GM12878 (cell line): ENCODE results near the gene PGF. TPM values are rescaled to one million over a fixed set of nuclear protein-coding genes. Genes with fewer than 3 reads are reported as not detected.
A peak's percentile ranks its signal among the peaks of the same experiment; 100 is the strongest.

Source experiments
- BACH1 ChIP-seq: fragments of 450-650 bp; IDR thresholded peaks from 2 replicates; pipeline ENCODE4 v1.6.1; 2017; ENCODE audit warnings: mild to moderate bottlenecking, borderline replicate concordance
- CEBPB ChIP-seq, 2 experiments: fragments of 150-350 bp in 1 of 2; IDR thresholded peaks; 2 replicates each; pipeline ENCODE4 v1.6.1; 2012 to 2014; ENCODE audit warnings: low read depth in 2 of 2, low read length in 2 of 2, borderline replicate concordance in 1 of 2, inconsistent platforms in 1 of 2
- HDGF ChIP-seq: fragments of 450-650 bp; IDR thresholded peaks from 2 replicates; pipeline ENCODE4 v1.6.1; 2016; ENCODE audit warnings: antibody characterized with exemption
- JUND ChIP-seq: IDR thresholded peaks from 2 replicates; pipeline ENCODE4 v1.6.1; 2012; ENCODE audit warnings: low read depth, mild to moderate bottlenecking, low read length, improper control_type of control experiment, moderate library complexity
- LARP7 ChIP-seq: fragments of 450-650 bp; IDR thresholded peaks from 2 replicates; pipeline ENCODE4 v1.6.1; 2017; ENCODE audit warnings: mild to moderate bottlenecking
- MLLT1 ChIP-seq: fragments of 450-650 bp; IDR thresholded peaks from 2 replicates; pipeline ENCODE4 v1.6.1; 2016; ENCODE audit warnings: mild to moderate bottlenecking
- MTA2 ChIP-seq: fragments of 450-650 bp; IDR thresholded peaks from 2 replicates; pipeline ENCODE4 v1.6.1; 2016; ENCODE audit warnings: low read depth, mild to moderate bottlenecking, moderate library complexity
- MYB ChIP-seq: fragments of 150-350 bp; IDR thresholded peaks from 2 replicates; pipeline ENCODE4 v1.6.1; 2014; ENCODE audit warnings: mild to moderate bottlenecking, low read depth, low read length, borderline replicate concordance
- NR2F1 ChIP-seq: fragments of 450-650 bp; conservative IDR thresholded peaks from 2 replicates; pipeline ENCODE4 v1.6.1; 2017; ENCODE audit warnings: mild to moderate bottlenecking
- PAX5 ChIP-seq: IDR thresholded peaks from 2 replicates; pipeline ENCODE4 v1.6.1; 2011; ENCODE audit warnings: low read depth, low read length, borderline replicate concordance
- RB1 ChIP-seq: fragments of 450-650 bp; formaldehyde crosslinking; IDR thresholded peaks from 2 replicates; pipeline ENCODE4 v1.6.1; 2017; ENCODE audit warnings: mild to moderate bottlenecking, borderline replicate concordance
- SMAD5 ChIP-seq: IDR thresholded peaks from 2 replicates; pipeline ENCODE4 v1.6.1; 2016; ENCODE audit warnings: antibody characterized with exemption, low read depth
- SMARCA5 ChIP-seq: fragments of 450-650 bp; IDR thresholded peaks from 2 replicates; pipeline ENCODE4 v1.6.1; 2017; ENCODE audit warnings: mild to moderate bottlenecking
- SMC3 ChIP-seq: IDR thresholded peaks from 2 replicates; pipeline ENCODE4 v1.6.1; 2011; ENCODE audit warnings: low read length, improper control_type of control experiment, borderline replicate concordance
- STAT1 ChIP-seq: fragments of 450-650 bp; conservative IDR thresholded peaks from 2 replicates; pipeline ENCODE4 v1.6.1; 2014; ENCODE audit warnings: antibody characterized with exemption, mild to moderate bottlenecking
- ZNF687 ChIP-seq: fragments of 450-650 bp; IDR thresholded peaks from 2 replicates; pipeline ENCODE4 v1.6.1; 2017; ENCODE audit warnings: mild to moderate bottlenecking, moderate library complexity
- polyA plus RNA-seq, 11 experiments: library from polyadenylated mRNA; depleted of rRNA in 4 of 11; unstranded in 6 of 11; stranded (reverse) in 5 of 11; fragments of >200 nt; fragmentation: Nextera tagmentation in 4 of 11; fragmentation: Illumina TruSeq in 1 of 11; extraction: Ambion mirVana in 4 of 11; extraction: Trizol in 1 of 11; gene quantifications; 1 replicate in 1 of 11; 2 replicates in 10 of 11; pipeline versions ENCODE4 v1.2.1 to v1.2.3, GENCODE V29; 2011 to 2016; ENCODE audit warnings: inconsistent platforms in 2 of 11, missing spikeins in 2 of 11, low read depth in 1 of 11
- total RNA-seq, 4 experiments: library from RNA; depleted of rRNA in 3 of 4; stranded (reverse); fragments of >200 nt in 3 of 4; fragmentation: Illumina TruSeq in 1 of 4; extraction: Trizol in 1 of 4; gene quantifications; 2 replicates each; pipeline versions ENCODE4 v1.2.1 to v1.2.3, GENCODE V29; 2013 to 2021
- TF ChIP-seq, protein P1 (sequence below): fragments of 150-350 bp; IDR thresholded peaks from 2 replicates; pipeline ENCODE4 v1.6.1; 2014; ENCODE audit warnings: mild to moderate bottlenecking, low read depth, low read length
- TF ChIP-seq, protein P2 (sequence below): IDR thresholded peaks from 2 replicates; pipeline ENCODE4 v1.6.1; 2012; ENCODE audit warnings: low read depth, low read length, improper control_type of control experiment
- TF ChIP-seq, protein P3 (sequence below): IDR thresholded peaks from 2 replicates; pipeline ENCODE4 v1.6.1; 2011; ENCODE audit warnings: low read depth, mild to moderate bottlenecking, low read length, moderate library complexity, borderline replicate concordance; ENCODE audit errors: extremely low read depth

PGF gene
- total and polyA plus RNA-seq, 10 of the 15 experiments (the other 5 are each of a cell fraction or from before 2014, with no cell fraction given) = 0.11 to 5.5 (median 0.63) TPM

DNA sequence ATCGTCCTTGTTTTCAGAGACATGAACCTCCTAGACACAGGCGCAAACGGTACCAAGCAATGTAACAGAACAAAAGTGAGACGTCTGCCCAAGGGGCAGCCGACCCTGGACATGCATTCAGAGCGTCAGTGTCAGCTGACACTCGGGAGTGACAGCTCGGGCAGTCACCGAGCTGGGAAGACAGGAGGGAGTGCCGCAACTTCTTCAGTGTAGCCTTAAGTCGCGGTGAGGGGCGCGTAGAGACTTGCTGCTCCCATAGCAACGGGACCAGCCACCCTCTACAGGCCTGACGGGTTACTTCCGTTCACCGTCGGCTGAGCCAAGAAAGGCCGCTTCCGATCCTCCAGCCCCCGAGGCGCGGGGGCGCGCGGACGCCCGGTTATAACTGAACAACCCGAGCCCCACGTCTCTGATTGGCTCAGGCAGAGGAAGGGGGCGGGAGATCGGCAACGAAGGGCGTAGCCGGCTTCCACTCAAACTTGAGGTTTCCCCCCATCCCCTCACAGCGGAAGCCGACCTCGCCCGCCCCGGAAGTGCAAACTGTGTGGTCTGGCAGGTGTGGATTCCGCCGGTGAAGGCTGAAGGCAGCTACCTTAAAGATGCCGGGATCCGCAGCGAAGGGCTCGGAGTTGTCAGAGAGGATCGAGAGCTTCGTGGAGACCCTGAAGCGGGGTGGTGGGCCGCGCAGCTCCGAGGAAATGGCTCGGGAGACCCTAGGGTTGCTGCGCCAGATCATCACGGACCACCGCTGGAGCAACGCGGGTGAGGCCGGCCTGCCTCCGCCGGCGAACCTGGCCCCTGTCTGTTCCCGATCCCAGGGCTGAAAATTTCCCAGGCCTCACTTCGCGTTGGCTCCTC lies 47.2 kb upstream of the PGF start, which contains the start of gene EIF2B2 (continued):
- TF ChIP-seq MLLT1 (peak; percentile 38; the same call in 1 of the 2 replicates), HDGF (peak; percentile 83; the same call in 1 of the 2 replicates), CEBPB (IDR thresholded peaks at IDR 0.05; ENCODE audit: borderline replicate concordance in 1 of 2, low read depth in 2 of 2, low read length in 2 of 2) (no peak), SMC3 (no peak), MYB (no peak), JUND (no peak), RB1 (peak; percentile 20; the same call in 1 of the 2 replicates), BACH1 (peak; percentile 44; the same call in 1 of the 2 replicates), SMAD5 (peak; percentile 71; the same call in 1 of the 2 replicates), STAT1 (no peak; the same call in 1 of the 2 replicates), ZNF687 (peak; percentile 61), LARP7 (peak; percentile 77), NR2F1 (0 out of 2 replicates have a peak, but pooled peaks have one; percentile 29), SMARCA5 (0 out of 2 replicates have a peak, but pooled peaks have one; percentile 21), MTA2 (peak; percentile 93), PAX5 (no peak)
- TF ChIP-seq, protein P1, sequence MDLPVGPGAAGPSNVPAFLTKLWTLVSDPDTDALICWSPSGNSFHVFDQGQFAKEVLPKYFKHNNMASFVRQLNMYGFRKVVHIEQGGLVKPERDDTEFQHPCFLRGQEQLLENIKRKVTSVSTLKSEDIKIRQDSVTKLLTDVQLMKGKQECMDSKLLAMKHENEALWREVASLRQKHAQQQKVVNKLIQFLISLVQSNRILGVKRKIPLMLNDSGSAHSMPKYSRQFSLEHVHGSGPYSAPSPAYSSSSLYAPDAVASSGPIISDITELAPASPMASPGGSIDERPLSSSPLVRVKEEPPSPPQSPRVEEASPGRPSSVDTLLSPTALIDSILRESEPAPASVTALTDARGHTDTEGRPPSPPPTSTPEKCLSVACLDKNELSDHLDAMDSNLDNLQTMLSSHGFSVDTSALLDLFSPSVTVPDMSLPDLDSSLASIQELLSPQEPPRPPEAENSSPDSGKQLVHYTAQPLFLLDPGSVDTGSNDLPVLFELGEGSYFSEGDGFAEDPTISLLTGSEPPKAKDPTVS = no peak
- TF ChIP-seq, protein P2, sequence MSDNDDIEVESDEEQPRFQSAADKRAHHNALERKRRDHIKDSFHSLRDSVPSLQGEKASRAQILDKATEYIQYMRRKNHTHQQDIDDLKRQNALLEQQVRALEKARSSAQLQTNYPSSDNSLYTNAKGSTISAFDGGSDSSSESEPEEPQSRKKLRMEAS = 0 out of 2 replicates have a peak, but pooled peaks have one; percentile 43
- TF ChIP-seq, protein P3, sequence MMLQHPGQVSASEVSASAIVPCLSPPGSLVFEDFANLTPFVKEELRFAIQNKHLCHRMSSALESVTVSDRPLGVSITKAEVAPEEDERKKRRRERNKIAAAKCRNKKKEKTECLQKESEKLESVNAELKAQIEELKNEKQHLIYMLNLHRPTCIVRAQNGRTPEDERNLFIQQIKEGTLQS = no peak
